Caco-2 (cell line): ENCODE measurements around the gene NFKBIZ. TPM values are rescaled to one million over a fixed set of nuclear protein-coding genes. Genes with fewer than 3 reads are reported as not detected.

ENCODE experiments used
- Bru-seq: library from RNA; stranded (reverse); fragments of 400-500 nt; gene quantifications from one replicate; lab custom pipeline; 2021; lab: Mats Ljungman, UMichigan
- BruChase-seq, 2 experiments: library from RNA; stranded (reverse); fragments of 400-500 nt; gene quantifications; one replicate each; lab custom pipeline; 2021; lab: Mats Ljungman, UMichigan
- BruUV-seq: library from RNA; stranded (reverse); fragments of 400-500 nt; replicated peaks from 2 replicates; lab custom pipeline; 2021; lab: Mats Ljungman, UMichigan
- CTCF ChIA-PET: fragments of 300-600 bp; sonication (Branson Sonifier 250); formaldehyde crosslinking; loops from one replicate; lab custom pipeline; 2022; ENCODE audit warnings: antibody characterized with exemption; lab: Charles Lee
- POLR2A ChIA-PET: fragments of 300-600 bp; sonication (Branson Sonifier 250); formaldehyde crosslinking; loops from one replicate; lab custom pipeline; 2022; ENCODE audit warnings: antibody characterized with exemption; lab: Charles Lee
- DNase-seq, 2 experiments: peaks; one replicate each; pipeline versions ENCODE4 v3.0.0 to v3.0.0-alpha.2; 2020 to 2022
- H3K27me3 ChIP-seq: replicated peaks from 2 replicates; pipeline ENCODE4 v1.6.0; 2011; ENCODE audit warnings: low read length; ENCODE audit not compliant: control insufficient read depth, insufficient read depth
- H3K36me3 ChIP-seq: 2 replicates; pipeline ENCODE4 v1.5.1; 2011; ENCODE audit warnings: low read length; ENCODE audit not compliant: control insufficient read depth, insufficient read depth
- H3K4me1 ChIP-seq: fragments of 250-450 bp; sonication (Bioruptor Pico); 2 replicates; pipeline ENCODE4 v1.5.1; 2020; ENCODE audit warnings: mild to moderate bottlenecking
- H3K4me3 ChIP-seq: 2 replicates; pipeline ENCODE4 v1.5.1; 2011; ENCODE audit warnings: low read depth, mild to moderate bottlenecking, control low read depth, low read length
- H3K9me3 ChIP-seq: fragments of 250-450 bp; sonication (Bioruptor Pico); 2 replicates; pipeline ENCODE4 v1.5.1; 2020; ENCODE audit warnings: mild to moderate bottlenecking, moderate library complexity
- H3K27ac Mint-ChIP-seq: one replicate; pipeline ENCODE4 v1.8.0; 2022; ENCODE audit warnings: mixed read lengths; ENCODE audit not compliant: unreplicated experiment
- H3K27me3 Mint-ChIP-seq: one replicate; pipeline ENCODE4 v1.8.0; 2022; ENCODE audit warnings: mixed read lengths; ENCODE audit not compliant: insufficient read depth, unreplicated experiment
- H3K36me3 Mint-ChIP-seq: one replicate; pipeline ENCODE4 v1.8.0; 2022; ENCODE audit warnings: mild to moderate bottlenecking, mixed read lengths; ENCODE audit not compliant: insufficient read depth, unreplicated experiment
- H3K4me1 Mint-ChIP-seq: one replicate; pipeline ENCODE4 v1.8.0; 2022; ENCODE audit warnings: low read depth, mixed read lengths; ENCODE audit not compliant: unreplicated experiment
- H3K4me3 Mint-ChIP-seq: one replicate; pipeline ENCODE4 v1.8.0; 2022; ENCODE audit warnings: mild to moderate bottlenecking, moderate library complexity, mixed read lengths; ENCODE audit not compliant: unreplicated experiment
- H3K9me3 Mint-ChIP-seq: one replicate; pipeline ENCODE4 v1.8.0; 2022; ENCODE audit warnings: mixed read lengths; ENCODE audit not compliant: unreplicated experiment
- intact Hi-C: fragments of 100-400 bp; cut with micrococcal nuclease; formaldehyde crosslinking; loops from one replicate; pipeline ENCODE4 v1.10.0; 2022; ENCODE audit not compliant: unreplicated experiment
- long read RNA-seq: library from polyadenylated mRNA; stranded (forward); transcript quantifications from one replicate; pipeline ENCODE4 v2.0.0, GENCODE V29; 2022
- total RNA-seq: library from RNA; stranded (reverse); gene quantifications from 2 replicates; pipeline ENCODE4 v1.2.3, GENCODE V29; 2022
- TF ChIP-seq, protein P1 (sequence below), 2 experiments: fragments of 200-600 bp in 1 of 2; IDR thresholded peaks; 1 replicate in 1 of 2; 2 replicates in 1 of 2; pipeline versions ENCODE4 v1.5.1 to v1.8.0; 2011 to 2022; ENCODE audit warnings: antibody characterized with exemption in 1 of 2, control low read depth in 1 of 2, inconsistent platforms in 1 of 2, low read depth in 1 of 2, low read length in 1 of 2, mild to moderate bottlenecking in 1 of 2, moderate library complexity in 1 of 2; ENCODE audit not compliant: insufficient read depth in 1 of 2, severe bottlenecking in 1 of 2, unreplicated experiment in 1 of 2

Gene NFKBIZ
- 20.2 and 24.5 TPM in 2 replicates for total RNA-seq
- Bru-seq, nascent RNA, result percentile 90 among the genes with signal in this experiment
- BruChase-seq, experiment 1, labeled RNA remaining after a 2-hour chase, result percentile 75 among the genes with signal in this experiment
- percentile 70 among the genes with signal in this experiment for BruChase-seq, experiment 2, labeled RNA remaining after a 6-hour chase
- long read RNA-seq, partial matches to known transcripts, result 3 of 7 reads
- long read RNA-seq, other reads (novel, unspliced or antisense), result 0 of 7 reads

- Mint-ChIP-seq H3K4me1 (peaks cover 33% of the 10 kb centered on the region), H3K27me3 (no peaks in the 10 kb centered on the region), H3K4me3 (peak within 1 kb of the TSS; percentile 65), H3K36me3 (peaks cover 46% of the 10 kb centered on the region), H3K27ac (peak within 1 kb of the TSS; percentile 61), H3K9me3 (no peaks in the 10 kb centered on the region)
- TF ChIP-seq, protein P1, sequence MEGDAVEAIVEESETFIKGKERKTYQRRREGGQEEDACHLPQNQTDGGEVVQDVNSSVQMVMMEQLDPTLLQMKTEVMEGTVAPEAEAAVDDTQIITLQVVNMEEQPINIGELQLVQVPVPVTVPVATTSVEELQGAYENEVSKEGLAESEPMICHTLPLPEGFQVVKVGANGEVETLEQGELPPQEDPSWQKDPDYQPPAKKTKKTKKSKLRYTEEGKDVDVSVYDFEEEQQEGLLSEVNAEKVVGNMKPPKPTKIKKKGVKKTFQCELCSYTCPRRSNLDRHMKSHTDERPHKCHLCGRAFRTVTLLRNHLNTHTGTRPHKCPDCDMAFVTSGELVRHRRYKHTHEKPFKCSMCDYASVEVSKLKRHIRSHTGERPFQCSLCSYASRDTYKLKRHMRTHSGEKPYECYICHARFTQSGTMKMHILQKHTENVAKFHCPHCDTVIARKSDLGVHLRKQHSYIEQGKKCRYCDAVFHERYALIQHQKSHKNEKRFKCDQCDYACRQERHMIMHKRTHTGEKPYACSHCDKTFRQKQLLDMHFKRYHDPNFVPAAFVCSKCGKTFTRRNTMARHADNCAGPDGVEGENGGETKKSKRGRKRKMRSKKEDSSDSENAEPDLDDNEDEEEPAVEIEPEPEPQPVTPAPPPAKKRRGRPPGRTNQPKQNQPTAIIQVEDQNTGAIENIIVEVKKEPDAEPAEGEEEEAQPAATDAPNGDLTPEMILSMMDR (IDR thresholded peaks at IDR 0.05; ENCODE audit: insufficient read depth in 1 of 2, low read depth in 1 of 2, low read length in 1 of 2, severe bottlenecking in 1 of 2, unreplicated experiment in 1 of 2), result no peak
- Histone ChIP-seq H3K27me3 (no peaks in the 10 kb centered on the region), H3K9me3 (no peaks in the 10 kb centered on the region), H3K36me3 (peaks cover 4% of the 10 kb centered on the region), H3K4me3 (peak within 1 kb of the TSS; percentile 96), H3K4me1 (peaks cover 53% of the 10 kb centered on the region)
- TSS peak; percentile 82 for BruUV-seq
- intact Hi-C loops, result loop anchor here (1.0 to 5.0 kb wide), 3 partner anchors 22 to 162 kb away; partner anchors contain the start of gene RPL24
- peak; percentile 95 to 96 for DNase-seq
- POLR2A ChIA-PET, result interaction anchor here (0.7 to 0.9 kb wide), 2 partner anchors 21 to 208 kb away, joined by 3 read pairs; no protein-coding TSS in a partner anchor
- CTCF ChIA-PET, result interaction anchor here (0.9 to 2.0 kb wide), 2 partner anchors 46 to 376 kb away, joined by 3 to 6 read pairs; no protein-coding TSS in a partner anchor
Observed at GRCh38 chr3:101848754-101849713, at the start of gene NFKBIZ. Gene NFKBIZ, plus strand, starts transcription at chr3:101849514. Its CDS starts 115 bp downstream, at chr3:101849629.

DNA sequence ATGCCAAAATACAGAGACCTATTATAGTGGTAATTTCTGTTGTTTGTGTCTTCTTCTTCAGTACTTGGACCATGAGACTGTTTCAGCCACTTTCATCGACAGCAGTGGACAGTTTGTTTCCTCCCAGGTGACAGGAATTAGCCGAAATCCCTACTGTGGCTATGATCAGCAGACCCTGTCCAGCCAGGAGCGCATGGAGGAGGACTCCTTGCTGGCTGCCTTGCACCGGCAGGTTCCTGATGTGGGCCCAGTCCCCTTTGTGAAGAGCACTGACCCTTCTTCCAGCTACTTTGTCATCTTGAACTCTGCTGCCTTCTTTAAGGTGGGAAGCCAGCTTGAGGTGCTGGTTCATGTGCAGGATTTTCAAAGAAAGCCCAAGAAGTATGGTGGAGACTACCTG, 48.1 kb upstream of the NFKBIZ start:
- no peaks in the 10 kb centered on the region for H3K36me3 Mint-ChIP-seq
- Histone ChIP-seq H3K4me3 (no peak overlapping the region), H3K27me3 (no peaks in the 10 kb centered on the region), H3K9me3 (no peaks in the 10 kb centered on the region; the same call in 1 of the 2 replicates), H3K36me3 (no peaks in the 10 kb centered on the region), H3K4me1 (no peaks in the 10 kb centered on the region)
- intact Hi-C loops, result loop anchor here (10.0 kb wide), 1 partner anchor 264 kb away; no protein-coding TSS in a partner anchor
- no TSS peak for BruUV-seq
- POLR2A ChIA-PET, result no interaction called here
- TF ChIP-seq, protein P1 (IDR thresholded peaks at IDR 0.05; ENCODE audit: insufficient read depth in 1 of 2, low read depth in 1 of 2, low read length in 1 of 2, severe bottlenecking in 1 of 2, unreplicated experiment in 1 of 2), result no peak
- H3K4me3 Mint-ChIP-seq, result no peak overlapping the region
- DNase-seq, result no peak
- H3K27ac Mint-ChIP-seq, result no peak overlapping the region
- H3K9me3 Mint-ChIP-seq, result no peaks in the 10 kb centered on the region
- CTCF ChIA-PET, result no interaction called here
- no peaks in the 10 kb centered on the region for H3K27me3 Mint-ChIP-seq
- H3K4me1 Mint-ChIP-seq, result no peaks in the 10 kb centered on the region

- H3K36me3 ChIP-seq, result no peaks in the 10 kb centered on the region
- Mint-ChIP-seq H3K36me3 (no peaks in the 10 kb centered on the region), H3K9me3 (no peaks in the 10 kb centered on the region), H3K27ac (no peak overlapping the region), H3K4me1 (no peaks in the 10 kb centered on the region), H3K27me3 (no peaks in the 10 kb centered on the region), H3K4me3 (no peak overlapping the region)
- TF ChIP-seq, protein P1 (IDR thresholded peaks at IDR 0.05; ENCODE audit: insufficient read depth in 1 of 2, low read depth in 1 of 2, low read length in 1 of 2, severe bottlenecking in 1 of 2, unreplicated experiment in 1 of 2), result no peak
- no peaks in the 10 kb centered on the region for H3K4me1 ChIP-seq
- ChIA-PET CTCF (interaction anchor here (1.9 kb wide), 1 partner anchor 423 kb away, joined by 19 read pairs; no protein-coding TSS in a partner anchor), POLR2A (no interaction called here)
- BruUV-seq, result no TSS peak
- DNase-seq, result no peak
- no peak overlapping the region for H3K4me3 ChIP-seq
- H3K27me3 ChIP-seq, result no peaks in the 10 kb centered on the region
- H3K9me3 ChIP-seq, result no peaks in the 10 kb centered on the region; the same call in 1 of the 2 replicates
- intact Hi-C loops, result loop anchor here (2.0 to 10.0 kb wide), 2 partner anchors 107 to 263 kb away; no protein-coding TSS in a partner anchor
Observed at GRCh38 chr3:101802179-101802578, 47.1 kb upstream of the NFKBIZ start.
